ENCODE results near the gene VIT.

DNA sequence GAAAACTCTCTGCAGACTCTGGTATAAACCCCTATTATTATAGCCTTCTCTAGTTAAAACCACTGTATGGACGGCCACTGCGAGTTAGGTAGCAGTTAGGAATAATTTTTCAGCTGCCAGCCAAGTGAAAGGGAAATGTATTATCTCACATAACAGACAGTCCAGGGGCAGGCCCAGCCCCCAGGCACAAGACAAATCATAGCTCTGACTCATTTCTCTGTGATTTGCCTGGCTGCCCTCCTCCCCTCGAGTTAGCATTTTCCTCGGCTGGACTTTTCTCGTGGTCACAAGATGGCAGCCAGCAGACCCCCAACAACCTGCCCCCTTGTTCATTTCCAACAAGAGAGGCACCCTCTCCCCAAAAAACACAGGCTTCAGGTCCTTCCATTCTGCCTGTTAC, 10.5 kb downstream of the VIT start:
- TF ChIP-seq CTCF (conservative IDR thresholded peaks at IDR 0.05; ENCODE audit: low read length) (no peak), EZH2phosphoT487 (IDR thresholded peaks at IDR 0.05; ENCODE audit: borderline replicate concordance) (no peak)

Measured in Loucy (cell line).